ENCODE measurements around the gene ETHE1.
"Not testable (repeated sequence)": the region's sequence is repeated elsewhere in the genome, so short reads cannot be mapped to it uniquely, and the experiment has no call there.

Gene ETHE1

GRCh38 chr19:43551399-43552197 lies 24.6 kb upstream of the ETHE1 start:
- no peak for DNase-seq

- DNase-seq, result no peak
Measured at GRCh38 chr19:43548706-43549105, 21.7 kb upstream of the ETHE1 start.

DNA sequence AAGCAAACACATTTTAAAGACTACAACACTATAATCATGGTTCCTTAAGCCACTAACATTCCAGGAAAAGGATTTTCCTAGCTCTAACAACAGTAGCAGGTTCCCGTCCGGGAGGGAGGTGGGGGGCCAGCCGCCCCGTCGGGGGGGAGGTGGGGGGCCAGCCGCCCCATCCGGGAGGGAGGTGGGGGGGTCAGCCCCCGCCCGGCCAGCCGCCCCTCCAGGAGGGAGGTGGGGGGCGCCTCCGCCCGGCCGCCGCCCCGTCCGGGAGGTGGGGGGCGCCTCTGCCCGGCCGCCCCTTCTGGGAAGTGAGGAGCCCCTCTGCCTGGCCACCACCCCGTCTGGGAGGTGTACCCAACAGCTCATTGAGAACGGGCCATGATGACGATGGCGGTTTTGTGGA lies 20.9 kb upstream of the ETHE1 start:
- not testable (repeated sequence) for DNase-seq

GRCh38 chr19:43546581-43546980 lies 19.6 kb upstream of the ETHE1 start:
- no peak for DNase-seq

DNA sequence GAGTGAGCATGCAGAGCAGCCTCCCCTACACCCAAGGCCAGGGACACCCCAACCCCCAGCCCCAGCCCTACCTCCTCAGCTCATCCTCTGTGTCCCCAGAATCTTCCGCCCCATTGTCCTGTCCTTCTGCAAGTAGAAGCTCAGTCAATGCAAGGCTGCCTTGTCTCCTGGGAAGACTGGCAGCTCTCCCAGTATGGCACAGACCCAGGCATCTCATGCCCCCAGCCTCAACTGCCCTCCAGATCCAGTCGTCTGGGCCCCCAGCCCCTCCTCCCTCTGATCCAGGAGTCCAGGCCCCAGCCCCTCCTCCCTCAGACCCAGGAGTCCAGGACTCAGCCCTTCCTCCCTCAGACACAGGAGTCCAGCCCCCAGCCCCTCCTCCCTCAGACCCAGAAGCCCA lies 19.0 kb upstream of the ETHE1 start:
- DNase-seq, result no peak

DNA sequence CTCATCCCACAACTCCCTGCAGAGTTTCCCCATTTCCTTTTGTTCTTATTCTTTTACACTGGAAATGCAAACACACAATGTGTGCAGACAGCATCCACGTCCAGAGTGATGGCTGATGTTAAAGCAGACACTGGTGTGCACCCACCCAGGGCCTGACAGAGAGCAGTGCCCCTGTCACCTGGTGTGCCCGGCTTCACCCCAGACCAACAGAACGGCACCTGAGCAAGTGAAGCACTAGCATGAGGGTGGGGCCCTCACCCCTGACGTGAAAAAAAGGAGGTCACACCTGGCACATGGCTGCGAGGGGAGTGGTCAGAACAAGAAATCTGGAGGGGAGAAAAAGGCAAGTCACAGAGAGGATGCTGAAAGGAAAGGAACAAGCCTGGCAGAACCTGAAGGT lies 18.3 kb upstream of the ETHE1 start:
- no peak for DNase-seq

- DNase-seq, result no peak
Measured at GRCh38 chr19:43544077-43544476, 17.1 kb upstream of the ETHE1 start.

DNA sequence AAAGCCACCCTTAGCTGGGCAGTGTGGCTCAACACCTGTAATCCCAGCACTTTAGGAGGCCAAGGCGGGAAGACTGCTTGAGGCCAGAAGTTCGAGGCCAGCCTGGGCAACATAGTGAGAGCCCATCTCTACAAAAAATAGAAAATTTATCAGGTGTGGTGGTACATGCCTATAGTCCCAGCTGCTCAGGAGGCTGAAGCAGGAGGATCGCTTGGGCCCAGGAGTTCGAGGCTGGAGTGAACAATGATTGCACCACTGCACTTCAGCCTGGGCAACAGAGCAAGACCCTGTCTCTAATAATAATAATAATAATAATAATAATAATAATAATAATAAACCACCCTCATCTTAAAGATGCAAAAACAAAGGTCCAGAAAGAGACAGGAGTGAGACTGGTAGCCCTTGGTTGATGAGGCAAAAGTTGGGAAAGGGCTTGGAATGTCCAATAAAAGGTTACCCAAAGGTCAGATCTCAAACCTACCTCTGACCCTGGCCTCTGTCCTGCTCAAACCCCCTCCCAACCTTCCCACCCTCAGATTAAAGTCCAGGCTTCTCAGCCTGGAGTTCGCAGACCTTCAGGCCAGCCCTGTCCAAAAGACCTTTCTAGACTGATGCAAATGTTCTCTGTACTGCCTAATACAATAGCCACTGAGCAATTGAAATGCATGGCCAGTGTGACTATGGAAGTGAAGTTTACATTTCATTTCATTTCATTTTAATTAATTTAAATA lies 15.1 kb upstream of the ETHE1 start:
- no peak for DNase-seq

- DNase-seq, result no peak
Measured at GRCh38 chr19:43540381-43540780, 13.4 kb upstream of the ETHE1 start.

- no peak for DNase-seq
Measured at GRCh38 chr19:43538922-43539321, 11.9 kb upstream of the ETHE1 start.

DNA sequence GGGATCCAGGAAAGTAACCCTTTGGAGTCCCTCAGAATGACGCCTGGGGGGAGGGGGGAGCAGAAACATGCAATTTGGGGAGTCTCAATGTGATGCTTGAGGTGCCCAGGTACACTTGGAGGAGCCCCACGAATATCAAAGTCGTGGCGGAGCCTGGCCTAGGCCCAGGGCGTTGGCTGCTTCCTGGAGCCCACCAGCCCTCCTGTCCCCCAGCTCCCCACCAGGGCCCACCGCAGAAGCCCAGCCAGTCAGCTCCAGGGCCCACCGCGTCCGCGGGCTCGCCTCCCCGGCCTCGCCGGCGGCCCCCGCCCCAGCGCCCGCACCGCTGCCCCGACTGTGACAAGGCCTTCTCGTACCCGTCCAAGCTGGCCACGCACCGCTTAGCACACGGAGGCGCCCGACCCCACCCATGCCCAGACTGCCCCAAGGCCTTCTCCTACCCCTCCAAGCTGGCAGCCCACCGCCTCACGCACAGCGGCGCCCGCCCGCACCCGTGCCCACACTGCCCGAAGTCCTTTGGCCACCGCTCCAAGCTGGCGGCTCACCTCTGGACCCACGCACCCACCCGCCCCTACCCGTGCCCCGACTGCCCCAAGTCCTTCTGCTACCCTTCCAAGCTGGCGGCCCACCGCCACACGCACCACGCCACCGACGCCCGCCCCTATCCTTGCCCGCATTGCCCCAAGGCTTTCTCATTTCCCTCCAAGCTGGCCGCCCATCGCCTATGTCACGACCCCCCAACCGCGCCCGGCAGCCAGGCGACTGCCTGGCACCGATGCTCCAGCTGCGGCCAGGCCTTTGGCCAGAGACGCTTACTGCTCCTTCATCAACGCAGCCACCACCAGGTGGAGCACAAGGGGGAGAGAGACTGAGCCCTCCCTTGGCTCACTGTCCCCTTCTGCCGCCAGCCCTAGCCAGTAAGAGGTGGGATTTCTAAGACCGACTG lies 8.1 kb upstream of the ETHE1 start:
- peak in 2 of 5 experiments; percentile 10 to 20 for DNase-seq

GRCh38 chr19:43534305-43534815 lies 7.4 kb upstream of the ETHE1 start:
- no peak for DNase-seq

DNA sequence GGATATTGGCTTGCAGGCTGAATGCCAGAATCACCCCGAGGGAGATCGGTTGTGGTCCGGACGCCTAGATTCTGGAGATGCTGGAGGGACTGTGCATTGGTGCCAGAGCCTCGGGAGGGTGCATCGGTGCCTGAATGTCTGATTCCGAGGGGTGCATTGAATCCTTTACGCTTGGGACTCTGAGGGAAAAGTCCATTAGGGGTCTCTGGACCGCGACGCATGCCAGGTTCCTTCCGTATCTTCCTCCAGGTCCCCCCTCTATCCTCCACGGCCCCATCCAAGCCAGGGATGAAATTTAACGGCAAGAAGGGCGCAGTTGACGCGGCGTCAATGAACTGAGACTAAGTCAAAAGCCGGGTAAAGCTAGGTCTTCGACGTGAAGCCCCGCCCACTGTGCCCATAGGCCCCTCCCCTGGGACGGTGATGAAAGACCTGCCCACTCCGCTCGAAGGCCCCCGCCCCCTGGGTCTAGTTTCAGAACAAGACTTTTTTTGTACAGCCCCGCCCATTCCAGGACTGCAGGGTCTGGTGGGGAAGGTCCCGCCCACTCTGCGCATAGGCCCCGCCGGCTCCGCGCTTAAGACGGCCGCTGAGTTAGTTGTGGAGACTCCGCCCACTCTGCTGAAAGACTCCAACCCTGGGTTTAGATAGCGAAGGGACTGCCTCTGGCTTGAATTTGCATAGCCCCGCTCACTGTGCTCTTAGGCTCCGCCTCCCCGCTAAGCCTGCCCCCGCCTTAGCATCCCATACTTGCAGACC lies 6.7 kb upstream of the ETHE1 start:
- peak; percentile 80 to 99 (median 89) for DNase-seq

GRCh38 chr19:43532962-43533545 lies 6.1 kb upstream of the ETHE1 start, which contains the start of gene ZNF575:
Gene ZNF575 (plus strand): TSS chr19:43533188. CDS start chr19:43534423, 1,235 bp downstream.
- peak; percentile 51 to 96 (median 77) for DNase-seq

GRCh38 chr19:43532571-43532961 lies 5.6 kb upstream of the ETHE1 start:
- DNase-seq, result peak in 1 of 5 experiments; percentile 89

- peak in 1 of 5 experiments; percentile 32 for DNase-seq
Measured at GRCh38 chr19:43527860-43528622, 1.0 kb upstream of the ETHE1 start.

DNA sequence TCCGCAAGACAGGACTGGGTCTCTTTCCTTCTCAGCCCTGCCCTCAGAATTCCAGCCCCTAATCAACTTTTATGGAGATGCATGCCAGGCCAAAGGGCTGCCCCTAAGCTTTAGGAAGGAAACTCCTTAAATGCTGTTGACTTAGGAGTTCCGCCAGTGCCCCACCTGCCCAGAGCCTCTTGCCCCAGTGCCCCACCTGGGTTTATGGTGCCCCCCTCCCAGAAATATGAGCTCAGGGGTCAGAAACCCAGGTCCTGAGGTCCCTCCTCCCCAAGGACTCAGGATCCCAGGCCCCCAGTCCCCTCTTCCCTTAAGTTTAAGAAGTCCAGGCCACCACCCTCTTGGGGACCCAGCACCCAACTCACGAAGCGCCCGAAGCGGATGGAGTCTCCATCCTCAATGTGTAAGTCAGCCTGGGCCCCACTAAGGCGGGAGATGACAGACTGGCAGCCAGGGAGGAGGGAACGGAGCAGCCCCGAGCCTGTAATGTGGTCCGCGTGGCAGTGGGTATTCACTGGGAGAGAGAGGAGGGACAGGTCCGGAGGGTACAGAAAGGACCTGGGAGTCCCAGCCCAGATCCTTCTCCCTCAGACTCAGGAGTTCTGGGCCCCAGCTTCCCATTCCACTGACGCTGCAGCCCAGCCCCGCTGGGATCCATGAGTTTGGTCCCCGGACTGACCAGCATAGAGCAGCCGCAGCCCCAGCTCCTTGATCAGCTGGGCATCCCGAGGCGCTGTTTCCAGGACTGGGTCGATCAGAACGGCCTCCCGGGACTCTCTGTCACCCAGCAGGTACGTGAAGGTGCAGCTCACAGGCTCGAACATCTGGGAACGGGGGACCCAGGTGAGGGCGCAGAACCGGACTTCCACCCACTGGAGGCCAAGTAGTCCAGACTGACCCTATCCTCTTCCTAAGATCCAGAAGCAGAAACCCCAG lies 897 bp downstream of the ETHE1 start:
- DNase-seq, result peak in 1 of 5 experiments; percentile 36

- DNase-seq, result peak in 2 of 5 experiments; percentile 28 to 47
Measured at GRCh38 chr19:43524922-43525835, 1.8 kb downstream of the ETHE1 start.

All from T-helper 2 cell (primary cell).